HEK293T (cell line): ENCODE data around the gene CCL19.

Source experiments
- CTCF ChIA-PET: fragments of 350-600 bp; formaldehyde crosslinking; extraction: SDS; loops from one replicate; lab custom pipeline; 2021; ENCODE audit warnings: antibody characterized with exemption, inconsistent platforms; lab: Yijun Ruan, JAX
- POLR2A ChIA-PET: fragments of 350-600 bp; formaldehyde crosslinking; extraction: SDS; loops from one replicate; lab custom pipeline; 2020; ENCODE audit warnings: antibody characterized with exemption, inconsistent platforms; lab: Yijun Ruan, JAX
- DNase-seq: peaks from one replicate; pipeline ENCODE4 v3.0.0; 2012; ENCODE audit warnings: mixed read lengths; ENCODE audit errors: extremely low spot score
- ARNT ChIP-seq: fragments of 450-650 bp; IDR thresholded peaks from 2 replicates; pipeline ENCODE4 v1.6.1; 2017; ENCODE audit warnings: mild to moderate bottlenecking
- BHLHE40 ChIP-seq: fragments of 450-650 bp; IDR thresholded peaks from 2 replicates; pipeline ENCODE4 v1.6.1; 2016; ENCODE audit warnings: mild to moderate bottlenecking, moderate library complexity, borderline replicate concordance
- CTBP1 ChIP-seq: fragments of 450-650 bp; IDR thresholded peaks from 2 replicates; pipeline ENCODE4 v1.6.1; 2016; ENCODE audit warnings: borderline replicate concordance
- ELF4 ChIP-seq: fragments of 450-650 bp; IDR thresholded peaks from 2 replicates; pipeline ENCODE4 v1.6.1; 2017; ENCODE audit warnings: antibody characterized with exemption
- FOXA1 ChIP-seq: fragments of 450-650 bp; IDR thresholded peaks from 2 replicates; pipeline ENCODE4 v1.6.1; 2016; ENCODE audit warnings: mild to moderate bottlenecking
- FOXK2 ChIP-seq: fragments of 450-650 bp; IDR thresholded peaks from 2 replicates; pipeline ENCODE4 v1.6.1; 2016; ENCODE audit warnings: mild to moderate bottlenecking
- FOXM1 ChIP-seq: fragments of 450-650 bp; IDR thresholded peaks from 2 replicates; pipeline ENCODE4 v1.6.1; 2017; ENCODE audit warnings: mild to moderate bottlenecking, borderline replicate concordance
- HDGF ChIP-seq: fragments of 450-650 bp; IDR thresholded peaks from 2 replicates; pipeline ENCODE4 v1.6.1; 2017; ENCODE audit warnings: antibody characterized with exemption, borderline replicate concordance
- L3MBTL2 ChIP-seq: fragments of 450-650 bp; conservative IDR thresholded peaks from 2 replicates; pipeline ENCODE4 v1.6.1; 2016; ENCODE audit warnings: mild to moderate bottlenecking
- LEF1 ChIP-seq: fragments of 450-650 bp; IDR thresholded peaks from 2 replicates; pipeline ENCODE4 v1.6.1; 2017; ENCODE audit warnings: mild to moderate bottlenecking, borderline replicate concordance
- NFRKB ChIP-seq: fragments of 450-650 bp; IDR thresholded peaks from 2 replicates; pipeline ENCODE4 v1.6.1; 2016; ENCODE audit warnings: mild to moderate bottlenecking, moderate library complexity
- PKNOX1 ChIP-seq: fragments of 450-650 bp; IDR thresholded peaks from 2 replicates; pipeline ENCODE4 v1.6.1; 2016
- SP1 ChIP-seq: fragments of 450-650 bp; IDR thresholded peaks from 2 replicates; pipeline ENCODE4 v1.6.1; 2017
- SUZ12 ChIP-seq: fragments of 450-650 bp; IDR thresholded peaks from 2 replicates; pipeline ENCODE4 v1.6.1; 2016; ENCODE audit warnings: mild to moderate bottlenecking
- TARDBP ChIP-seq: fragments of 450-650 bp; IDR thresholded peaks from 2 replicates; pipeline ENCODE4 v1.6.1; 2016
- ZNF384 ChIP-seq: fragments of 450-650 bp; IDR thresholded peaks from 2 replicates; pipeline ENCODE4 v1.6.1; 2016

The CCL19 gene

DNA sequence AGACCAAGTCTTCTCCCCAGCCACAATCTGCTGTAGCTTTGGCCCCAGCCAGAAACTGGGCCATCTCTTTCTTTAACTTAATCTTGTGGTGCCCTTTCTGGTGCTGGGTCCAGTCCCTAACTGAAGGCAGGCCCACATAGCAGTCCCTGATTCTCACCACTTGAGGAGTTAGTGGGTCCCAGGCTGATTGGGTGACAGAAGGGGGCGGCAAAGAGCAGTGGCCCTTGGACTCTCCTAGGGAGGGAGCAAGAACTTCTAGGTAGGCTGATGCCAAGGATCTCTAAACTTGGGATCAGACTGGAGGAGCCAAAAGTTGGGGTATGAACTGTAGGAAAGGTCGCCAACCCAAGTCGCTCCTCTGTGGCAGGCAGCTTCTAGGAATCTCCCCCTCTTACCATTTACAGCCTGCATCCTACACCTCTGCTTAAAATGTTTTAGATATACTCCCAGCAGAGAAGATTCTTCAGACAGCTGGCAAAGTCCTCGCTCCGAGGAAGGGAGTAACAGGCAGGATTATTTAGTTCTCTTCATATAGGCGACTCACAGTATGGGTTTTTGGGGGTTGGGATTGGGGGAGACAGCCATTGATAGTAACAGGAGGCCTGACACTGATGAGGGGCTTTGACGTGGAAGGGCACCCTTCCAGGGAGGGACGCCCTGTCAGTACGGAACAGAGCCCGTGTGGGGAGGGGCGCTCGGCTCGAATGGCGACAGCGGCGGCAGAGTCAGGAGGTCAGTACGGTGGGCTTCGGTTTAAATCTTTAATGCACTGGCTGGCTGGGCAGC lies 26.6 kb downstream of the CCL19 start:
- CTCF ChIA-PET: interaction anchor here (1.3 kb wide), 1 partner anchor 21 kb away, joined by 3 read pairs; no protein-coding TSS in a partner anchor
- TF ChIP-seq FOXM1: no peak
- no peak for TF ChIP-seq LEF1
- no peak for TF ChIP-seq FOXK2
- no peak for TF ChIP-seq SP1
- TF ChIP-seq ELF4: no peak
- no peak for TF ChIP-seq ZNF384
- TF ChIP-seq ARNT: no peak
- TF ChIP-seq SUZ12: no peak
- no peak for TF ChIP-seq PKNOX1
- no peak for TF ChIP-seq HDGF
- no peak for TF ChIP-seq TARDBP
- TF ChIP-seq NFRKB: no peak
- no peak for TF ChIP-seq BHLHE40
- TF ChIP-seq L3MBTL2: no peak
- TF ChIP-seq FOXA1: no peak
- no peak for TF ChIP-seq CTBP1
- POLR2A ChIA-PET: interaction anchor here (0.7 to 1.8 kb wide), 3 partner anchors 17 to 38 kb away, joined by 3 to 11 read pairs (median 3); partner anchors contain the start of genes GALT and SIGMAR1
- DNase-seq: peak; percentile 78

- ChIA-PET CTCF (no interaction called here), POLR2A (interaction anchor here (1.2 kb wide), 1 partner anchor 17 kb away, joined by 4 read pairs; the partner anchor contains the start of gene GALT)
- no peak for DNase-seq
- TF ChIP-seq FOXM1 (no peak), SUZ12 (no peak), PKNOX1 (no peak), SP1 (no peak), TARDBP (no peak), NFRKB (no peak), CTBP1 (no peak), ARNT (no peak), ELF4 (no peak), FOXK2 (no peak), ZNF384 (no peak)
Observed at GRCh38 chr9:34663303-34663605, 27.8 kb downstream of the CCL19 start.

DNA sequence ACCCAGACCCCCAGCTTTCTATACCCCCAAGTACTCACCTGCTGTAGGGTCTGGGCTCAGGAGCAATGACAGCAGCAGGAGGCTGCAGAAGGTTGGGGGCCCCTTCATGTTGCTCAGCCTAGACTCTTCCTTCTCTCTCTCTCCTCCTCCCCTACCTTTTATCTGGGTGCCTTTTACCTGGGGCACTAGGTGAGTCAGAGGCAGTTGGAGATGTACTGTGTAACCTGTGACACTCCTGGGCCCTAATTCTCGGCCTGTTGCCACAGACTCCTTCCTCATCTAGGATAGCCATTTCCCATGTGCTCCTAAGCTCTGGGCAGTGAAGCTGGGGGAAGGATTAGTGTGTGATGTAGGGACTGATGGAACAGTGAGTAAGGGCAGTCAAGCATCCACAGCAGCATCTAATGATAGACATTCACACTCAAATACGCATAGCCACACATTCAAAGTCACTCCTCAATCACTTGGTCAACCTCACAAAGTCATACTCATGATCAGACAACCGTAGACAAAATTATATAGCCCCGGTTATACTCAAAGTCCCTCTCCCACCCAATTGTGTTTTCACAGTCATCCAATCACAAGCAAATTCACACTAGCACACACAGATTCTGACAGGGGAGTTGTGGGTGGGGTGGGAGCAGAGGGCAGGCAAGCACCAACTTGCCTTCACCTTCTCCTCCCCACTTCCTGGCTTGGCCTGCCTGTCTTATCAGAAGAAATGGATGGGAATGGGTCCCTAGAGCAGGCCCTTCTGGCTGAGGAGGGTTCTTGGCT lies 28.4 kb downstream of the CCL19 start, which contains the start of gene CCL27:
TSS of gene CCL27 (minus strand) at position 132 of the 777 bp plus-strand sequence. CDS start at position 108, 24 bp downstream.
- no peak for DNase-seq
- ChIA-PET CTCF (no interaction called here), POLR2A (interaction anchor here (1.2 kb wide), 1 partner anchor 16 kb away, joined by 4 read pairs; the partner anchor contains the start of gene GALT)

GRCh38 chr9:34659592-34660253 lies 31.4 kb downstream of the CCL19 start:
- POLR2A ChIA-PET: interaction anchor here (1.2 kb wide), 1 partner anchor 21 kb away, joined by 3 read pairs; no protein-coding TSS in a partner anchor
- CTCF ChIA-PET: no interaction called here
- DNase-seq: no peak
- TF ChIP-seq CTBP1 (no peak), ZNF384 (no peak), HDGF (no peak), FOXA1 (no peak), LEF1 (no peak), FOXM1 (no peak), PKNOX1 (no peak), SP1 (no peak), NFRKB (no peak), TARDBP (no peak), FOXK2 (no peak), ELF4 (no peak), BHLHE40 (no peak), SUZ12 (no peak), ARNT (no peak)

More for the DNA sequence above, 28.4 kb downstream of the CCL19 start, which contains the start of gene CCL27:
- TF ChIP-seq ELF4 (no peak), SP1 (no peak), L3MBTL2 (no peak), PKNOX1 (no peak), FOXA1 (no peak), NFRKB (no peak), HDGF (no peak), BHLHE40 (no peak), CTBP1 (no peak), LEF1 (no peak), ZNF384 (no peak), TARDBP (no peak)
